Spinal cord (tissue), 10 donors: ENCODE data around the gene MORN1. TPM values are rescaled to one million over a fixed set of nuclear protein-coding genes. Genes with fewer than 3 reads are reported as not detected.

Source experiments
- DNase-seq, 6 donors: peaks; one replicate each; pipeline versions ENCODE4 v3.0.0 to v3.0.0-alpha.2; 2013 to 2015; ENCODE audit warnings: low spot score in 6 of 6, low read depth in 4 of 6
- H3K27ac ChIP-seq: one replicate; pipeline ENCODE4 v1.5.1; 2013; ENCODE audit warnings: low read depth, low read length, control low read depth
- H3K27me3 ChIP-seq: one replicate; pipeline ENCODE4 v1.6.1; 2013; ENCODE audit warnings: low read length; ENCODE audit not compliant: control insufficient read depth, insufficient read depth
- H3K36me3 ChIP-seq: one replicate; pipeline ENCODE4 v1.6.1; 2013; ENCODE audit warnings: low read length; ENCODE audit not compliant: control insufficient read depth, insufficient read depth
- H3K4me1 ChIP-seq: one replicate; pipeline ENCODE4 v1.6.1; 2013; ENCODE audit warnings: low read length; ENCODE audit not compliant: control insufficient read depth, insufficient read depth
- H3K4me3 ChIP-seq: one replicate; pipeline ENCODE4 v1.5.1; 2013; ENCODE audit warnings: low read depth, low read length, control low read depth
- H3K9me3 ChIP-seq: one replicate; pipeline ENCODE4 v1.6.1; 2013; ENCODE audit warnings: low read length; ENCODE audit not compliant: control insufficient read depth, insufficient read depth
- WGBS: methylation state at CpG from one replicate; pipeline ENCODE4 v1.1.5; 2013; ENCODE audit warnings: missing lambda C conversion rate; ENCODE audit not compliant: insufficient coverage; 5-methylcytosine and 5-hydroxymethylcytosine counted together
- polyA plus RNA-seq, 2 donors: library from polyadenylated mRNA; unstranded; fragments of 120-200 nt; gene quantifications; one replicate each; pipeline ENCODE4 v1.2.1, GENCODE V29; 2013; ENCODE audit not compliant: insufficient read length in 2 of 2
- total RNA-seq, 2 donors: library from RNA; depleted of rRNA in 1 of 2; stranded (reverse); fragments of 120-200 nt in 1 of 2; fragments of >200 nt in 1 of 2; gene quantifications; one replicate each; pipeline versions ENCODE4 v1.2.3 to v1.2.4, GENCODE V29; 2013 to 2014
- donor health status: healthy.

MORN1 gene
- total and polyA plus RNA-seq, 4 donors, result 8.4 to 17.5 (median 12.8) TPM

DNA sequence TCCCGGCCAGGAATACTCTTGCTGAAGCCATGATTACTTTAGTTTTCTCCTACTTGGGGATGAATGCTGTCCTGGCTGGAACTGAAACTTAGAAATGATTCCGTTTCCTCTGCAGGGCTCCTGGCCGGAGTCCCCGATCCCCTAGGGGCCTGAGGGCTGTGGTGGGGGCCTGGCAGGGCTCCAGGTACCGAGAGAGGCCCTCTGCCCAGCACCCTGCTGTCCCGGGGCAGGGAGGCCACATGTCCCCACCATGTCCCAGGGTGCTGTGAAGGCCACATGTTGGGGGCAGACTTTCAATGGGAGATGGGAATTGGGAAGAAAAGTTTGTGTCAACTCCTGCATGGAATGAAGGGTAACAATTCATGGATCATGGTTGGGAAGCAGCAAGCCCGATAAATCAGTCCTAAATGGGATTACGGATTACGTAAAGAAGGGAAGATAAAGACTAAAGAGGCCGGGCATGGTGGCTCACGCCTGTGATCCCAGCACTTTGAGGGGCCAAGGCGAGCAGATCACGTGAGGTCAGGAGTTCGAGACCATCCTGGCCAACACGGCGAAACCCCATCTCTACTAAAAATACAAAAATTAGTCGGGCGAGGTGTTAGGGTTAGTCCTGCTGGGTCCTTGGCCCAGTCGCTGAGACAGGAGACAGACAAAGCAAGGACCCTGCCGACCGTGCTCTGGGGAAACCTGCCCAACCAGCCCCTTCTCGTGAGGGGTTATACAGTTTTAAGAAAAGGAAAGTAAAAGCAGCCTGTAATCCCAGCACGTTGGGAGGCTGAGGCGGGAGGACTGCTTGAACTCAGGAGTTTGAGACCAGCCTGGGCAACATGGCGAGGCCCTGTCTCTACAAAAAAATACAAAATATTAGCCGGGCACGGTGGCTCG, 37.6 kb downstream of the MORN1 start:
- WGBS, result 73% methylated on average over 23 of the region's 28 CpGs
- Histone ChIP-seq H3K4me3 (no peak overlapping the region), H3K4me1 (peaks cover 16% of the 10 kb centered on the region), H3K9me3 (no peaks in the 10 kb centered on the region), H3K27ac (peak overlapping the region; percentile 49), H3K36me3 (peaks cover 40% of the 10 kb centered on the region), H3K27me3 (no peaks in the 10 kb centered on the region)
- no peak for DNase-seq

DNA sequence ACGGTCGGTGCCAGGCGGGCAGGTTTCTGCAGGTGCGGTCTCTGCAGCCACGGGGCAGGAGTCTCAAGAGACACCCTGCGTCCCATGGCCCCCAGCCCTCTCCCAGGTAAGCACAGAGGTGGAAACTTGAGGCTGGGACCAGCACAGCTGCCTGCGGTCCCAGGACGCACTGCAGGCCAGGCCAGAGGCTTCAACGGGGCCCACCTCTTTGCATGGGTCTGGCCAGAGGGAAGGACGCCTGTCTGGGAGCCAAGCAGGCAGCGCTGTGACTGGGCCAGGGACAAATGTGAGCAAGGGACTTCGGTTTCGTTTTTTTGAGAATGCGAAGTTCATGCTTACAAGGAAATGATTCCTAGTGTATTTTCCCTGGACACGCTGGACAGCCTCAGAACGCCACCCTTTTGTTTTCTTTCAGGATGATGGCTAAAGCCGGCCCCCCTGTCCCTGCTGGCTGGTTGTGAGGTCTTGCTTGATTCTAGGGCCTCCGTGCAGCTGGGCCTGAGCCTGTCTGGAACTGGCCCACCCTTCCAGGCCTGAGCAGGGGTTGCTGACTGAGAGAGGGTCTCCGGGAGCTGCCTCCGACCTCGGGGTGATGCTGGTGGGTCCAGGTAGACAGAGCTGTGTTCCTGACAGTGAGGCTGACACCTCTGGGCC, 38.3 kb downstream of the MORN1 start:
- no peak for DNase-seq
- Histone ChIP-seq H3K27ac (peak overlapping the region; percentile 13), H3K4me1 (peaks cover 18% of the 10 kb centered on the region), H3K9me3 (no peaks in the 10 kb centered on the region), H3K27me3 (no peaks in the 10 kb centered on the region), H3K36me3 (peaks cover 33% of the 10 kb centered on the region), H3K4me3 (no peak overlapping the region)
- WGBS, result 78% methylated on average over 20 of the region's 21 CpGs

DNA sequence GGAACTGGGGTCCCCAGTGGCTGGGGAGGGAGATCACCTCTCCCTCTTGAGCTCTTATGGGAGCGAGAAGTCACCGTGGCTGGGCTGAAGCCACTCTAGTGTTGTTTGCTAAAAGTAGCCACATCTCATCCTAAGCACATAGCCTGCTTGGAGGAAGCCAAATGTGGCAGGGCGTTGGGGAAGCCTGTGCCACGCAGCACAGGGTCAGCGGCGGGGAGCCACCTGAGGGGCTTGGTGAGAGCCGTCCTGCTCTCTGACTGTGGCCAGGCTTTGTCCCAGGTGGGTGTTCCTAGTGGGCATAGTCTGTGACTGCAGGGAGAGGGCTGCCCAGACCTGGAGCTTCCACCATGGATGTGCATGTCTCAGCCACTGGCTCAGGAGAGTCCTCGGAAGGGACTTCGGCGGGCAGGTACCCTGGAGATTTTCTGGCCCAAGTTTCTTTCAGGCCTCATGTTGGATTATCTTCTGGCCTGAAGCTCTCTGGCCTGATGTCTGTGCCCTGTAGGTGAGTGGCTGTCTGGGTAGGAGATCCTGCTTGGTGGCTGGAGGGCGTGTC, 38.9 kb downstream of the MORN1 start:
- H3K36me3 ChIP-seq, result peaks cover 30% of the 10 kb centered on the region
- H3K4me3 ChIP-seq, result no peak overlapping the region
- no peak for DNase-seq
- H3K9me3 ChIP-seq, result no peaks in the 10 kb centered on the region
- H3K4me1 ChIP-seq, result peaks cover 18% of the 10 kb centered on the region
- 93% methylated on average over 11 of the region's 11 CpGs for WGBS
- H3K27me3 ChIP-seq, result no peaks in the 10 kb centered on the region
- no peak overlapping the region for H3K27ac ChIP-seq

- H3K4me1 ChIP-seq, result peaks cover 18% of the 10 kb centered on the region
- H3K4me3 ChIP-seq, result no peak overlapping the region
- H3K36me3 ChIP-seq, result peaks cover 25% of the 10 kb centered on the region
- H3K27ac ChIP-seq, result no peak overlapping the region
- DNase-seq, result no peak
- no peaks in the 10 kb centered on the region for H3K27me3 ChIP-seq
- 84% methylated on average over 8 of the region's 8 CpGs for WGBS
- H3K9me3 ChIP-seq, result no peaks in the 10 kb centered on the region
These were observed 39.6 kb downstream of the MORN1 start for GRCh38 chr1:2351723-2352122.

- WGBS, result 66% methylated on average over 22 of the region's 31 CpGs
These were observed 40.3 kb downstream of the MORN1 start for GRCh38 chr1:2350911-2351655.

DNA sequence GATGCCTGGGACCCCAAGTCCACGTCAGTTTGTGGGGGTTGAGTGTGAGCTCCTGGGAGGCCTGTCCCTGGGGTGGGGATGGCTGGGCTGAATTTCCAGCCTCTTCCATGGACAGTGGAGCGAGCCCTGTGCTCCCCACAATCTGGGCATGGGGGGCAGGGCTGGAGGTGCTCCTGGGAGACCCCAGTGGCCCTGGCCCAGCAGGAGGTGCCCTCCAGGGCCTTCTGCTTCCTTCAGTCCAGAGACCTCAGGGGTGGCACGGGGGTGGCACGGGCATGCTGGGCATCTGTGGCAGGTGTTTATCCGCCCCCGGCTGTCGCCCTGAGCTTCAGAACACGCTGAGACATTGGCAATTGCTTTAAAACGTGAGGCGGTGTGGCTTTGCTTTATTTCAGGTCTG, 40.9 kb downstream of the MORN1 start:
- DNase-seq, result no peak
- H3K27me3 ChIP-seq, result no peaks in the 10 kb centered on the region
- 88% methylated on average over 8 of the region's 10 CpGs for WGBS
- peaks cover 18% of the 10 kb centered on the region for H3K4me1 ChIP-seq
- H3K27ac ChIP-seq, result no peak overlapping the region
- H3K4me3 ChIP-seq, result no peak overlapping the region
- H3K9me3 ChIP-seq, result no peaks in the 10 kb centered on the region
- H3K36me3 ChIP-seq, result peaks cover 14% of the 10 kb centered on the region

More at GRCh38 chr1:2350911-2351655, 40.3 kb downstream of the MORN1 start:
- H3K4me3 ChIP-seq, result no peak overlapping the region
- DNase-seq, result no peak
- H3K36me3 ChIP-seq, result peaks cover 20% of the 10 kb centered on the region
- no peak overlapping the region for H3K27ac ChIP-seq
- H3K27me3 ChIP-seq, result no peaks in the 10 kb centered on the region
- H3K4me1 ChIP-seq, result peaks cover 18% of the 10 kb centered on the region
- no peaks in the 10 kb centered on the region for H3K9me3 ChIP-seq

- peaks cover 9% of the 10 kb centered on the region for H3K36me3 ChIP-seq
- no peak overlapping the region for H3K27ac ChIP-seq
- peaks cover 18% of the 10 kb centered on the region for H3K4me1 ChIP-seq
- no peak overlapping the region for H3K4me3 ChIP-seq
- no peaks in the 10 kb centered on the region for H3K9me3 ChIP-seq
- 78% methylated on average over 5 of the region's 9 CpGs for WGBS
- DNase-seq, result peak in 1 of 6 donors; percentile 27
- no peaks in the 10 kb centered on the region for H3K27me3 ChIP-seq
These were observed 41.5 kb downstream of the MORN1 start for GRCh38 chr1:2349806-2350205.

- Histone ChIP-seq H3K27me3 (no peaks in the 10 kb centered on the region), H3K4me1 (peaks cover 15% of the 10 kb centered on the region), H3K4me3 (no peak overlapping the region), H3K27ac (no peak overlapping the region), H3K36me3 (peaks cover 14% of the 10 kb centered on the region), H3K9me3 (no peaks in the 10 kb centered on the region)
- 92% methylated on average over 44 of the region's 59 CpGs for WGBS
- DNase-seq, result no peak
These were observed 42.7 kb downstream of the MORN1 start for GRCh38 chr1:2348346-2349325.
